ENCODE measurements around the gene SPAG5.
"Not testable (repeated sequence)": the region's sequence is repeated elsewhere in the genome, so short reads cannot be mapped to it uniquely, and the experiment has no call there.

Gene SPAG5

GRCh38 chr17:28576758-28577465 is 21.9 kb downstream of the SPAG5 start, which contains the start of gene ALDOC:
ALDOC (minus strand) TSS chr17:28576895; CDS start chr17:28575532, 1,363 bp downstream.
- TF ChIP-seq CTCF (IDR thresholded peaks at IDR 0.05) = no peak
- H3K27ac ChIP-seq = peak within 1 kb of the TSS in 1 of 2 donors; percentile 42
- DNase-seq (ENCODE audit: low spot score) = peak; percentile 93
- H3K4me3 ChIP-seq = peak within 1 kb of the TSS; percentile 55

- not testable (repeated sequence) for DNase-seq (ENCODE audit: low spot score); H3K27ac ChIP-seq; H3K4me3 ChIP-seq
Observed at GRCh38 chr17:28576016-28576415, 22.8 kb downstream of the SPAG5 start.

- no peak overlapping the region for H3K27ac ChIP-seq
- no peak for TF ChIP-seq CTCF (IDR thresholded peaks at IDR 0.05)
- H3K4me3 ChIP-seq = no peak overlapping the region
- DNase-seq (ENCODE audit: low spot score) = peak; percentile 62
Observed at GRCh38 chr17:28575126-28575795, 23.6 kb downstream of the SPAG5 start.

- H3K27ac ChIP-seq = no peak overlapping the region
- H3K4me3 ChIP-seq = no peak overlapping the region
- TF ChIP-seq CTCF (IDR thresholded peaks at IDR 0.05) = no peak
- peak; percentile 40 for DNase-seq (ENCODE audit: low spot score)
Observed at GRCh38 chr17:28574526-28574925, 24.3 kb downstream of the SPAG5 start.

- H3K4me3 ChIP-seq = no peak overlapping the region
- no peak for TF ChIP-seq CTCF (IDR thresholded peaks at IDR 0.05)
- DNase-seq (ENCODE audit: low spot score) = peak; percentile 64
- no peak overlapping the region for H3K27ac ChIP-seq
Observed at GRCh38 chr17:28573966-28574480, 24.8 kb downstream of the SPAG5 start.

- Histone ChIP-seq H3K4me3 (no peak overlapping the region), H3K27ac (no peak overlapping the region)
- TF ChIP-seq CTCF (IDR thresholded peaks at IDR 0.05) = no peak
- peak; percentile 66 for DNase-seq (ENCODE audit: low spot score)
Observed at GRCh38 chr17:28573521-28573920, 25.3 kb downstream of the SPAG5 start.

- H3K4me3 ChIP-seq = no peak overlapping the region
- H3K27ac ChIP-seq = no peak overlapping the region
- no peak for DNase-seq (ENCODE audit: low spot score)
- no peak for TF ChIP-seq CTCF (IDR thresholded peaks at IDR 0.05)
Observed at GRCh38 chr17:28573040-28573380, 25.8 kb downstream of the SPAG5 start.
